ENCODE results near the gene INSM1. TPM values are rescaled to one million over a fixed set of nuclear protein-coding genes. Genes with fewer than 3 reads are reported as not detected.

Gene INSM1
- polyA plus RNA-seq, 1 experiment = not detected

DNA sequence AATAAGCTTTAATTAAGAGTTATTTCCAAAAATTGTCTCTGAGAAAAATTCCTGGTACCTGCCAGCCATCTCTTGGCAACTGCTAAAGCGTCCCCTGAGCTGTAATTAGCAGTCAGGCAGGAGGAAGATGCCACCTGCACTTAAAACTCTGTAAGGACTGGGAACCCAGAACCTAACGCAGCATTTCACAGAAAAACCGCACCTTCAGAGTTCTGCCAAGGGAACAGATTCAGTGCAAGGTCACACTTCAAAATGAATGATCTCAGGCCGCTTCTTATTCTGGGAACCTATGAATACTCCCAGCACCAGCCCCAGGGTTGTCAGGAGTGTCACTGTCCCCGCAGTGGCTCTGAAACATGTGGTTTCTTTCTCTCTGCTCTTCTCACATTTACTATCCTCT, 36.7 kb downstream of the INSM1 start:
- ChIA-PET CTCF (interaction anchor here (0.7 kb wide), 1 partner anchor 37 kb away, joined by 3 read pairs; no protein-coding TSS in a partner anchor), POLR2A (no interaction called here)
- no peak for DNase-seq (ENCODE audit: low read depth, low spot score)

DNA sequence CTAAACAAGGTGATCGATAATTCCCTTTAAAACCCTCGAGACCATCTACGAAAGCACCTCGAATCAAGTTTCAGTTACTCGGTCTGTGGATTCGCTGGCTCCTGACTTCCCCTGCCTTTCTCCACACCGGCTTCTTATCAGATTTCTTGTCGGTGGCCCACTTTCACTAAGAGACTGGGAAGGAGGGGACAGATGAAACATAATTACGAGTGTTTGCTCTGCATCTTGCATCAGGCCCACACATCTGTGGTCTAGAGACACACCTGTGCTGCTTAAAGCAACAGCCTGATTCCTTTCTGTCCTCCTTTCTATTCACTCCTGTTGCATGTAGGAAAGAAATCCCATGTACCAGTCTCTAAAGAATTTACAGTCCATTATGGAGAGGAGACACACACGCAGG, 37.7 kb downstream of the INSM1 start:
- CTCF ChIA-PET = no interaction called here
- no peak for DNase-seq (ENCODE audit: low read depth, low spot score)
- Histone ChIP-seq H3K4me3 (ENCODE audit: low read depth, low read length) (no peak overlapping the region), H3K9me3 (ENCODE audit: control insufficient read depth, insufficient read depth, low read length) (no peaks in the 10 kb centered on the region), H3K27ac (ENCODE audit: low read depth, low read length) (no peak overlapping the region), H3K27me3 (ENCODE audit: control insufficient read depth, insufficient read depth, low read length) (no peaks in the 10 kb centered on the region)
- TF ChIP-seq, protein P1, sequence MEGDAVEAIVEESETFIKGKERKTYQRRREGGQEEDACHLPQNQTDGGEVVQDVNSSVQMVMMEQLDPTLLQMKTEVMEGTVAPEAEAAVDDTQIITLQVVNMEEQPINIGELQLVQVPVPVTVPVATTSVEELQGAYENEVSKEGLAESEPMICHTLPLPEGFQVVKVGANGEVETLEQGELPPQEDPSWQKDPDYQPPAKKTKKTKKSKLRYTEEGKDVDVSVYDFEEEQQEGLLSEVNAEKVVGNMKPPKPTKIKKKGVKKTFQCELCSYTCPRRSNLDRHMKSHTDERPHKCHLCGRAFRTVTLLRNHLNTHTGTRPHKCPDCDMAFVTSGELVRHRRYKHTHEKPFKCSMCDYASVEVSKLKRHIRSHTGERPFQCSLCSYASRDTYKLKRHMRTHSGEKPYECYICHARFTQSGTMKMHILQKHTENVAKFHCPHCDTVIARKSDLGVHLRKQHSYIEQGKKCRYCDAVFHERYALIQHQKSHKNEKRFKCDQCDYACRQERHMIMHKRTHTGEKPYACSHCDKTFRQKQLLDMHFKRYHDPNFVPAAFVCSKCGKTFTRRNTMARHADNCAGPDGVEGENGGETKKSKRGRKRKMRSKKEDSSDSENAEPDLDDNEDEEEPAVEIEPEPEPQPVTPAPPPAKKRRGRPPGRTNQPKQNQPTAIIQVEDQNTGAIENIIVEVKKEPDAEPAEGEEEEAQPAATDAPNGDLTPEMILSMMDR (IDR thresholded peaks at IDR 0.05; ENCODE audit: low read depth, low read length) = no peak
- POLR2A ChIA-PET = no interaction called here

More for the DNA sequence above, 36.7 kb downstream of the INSM1 start:
- H3K9me3 ChIP-seq (ENCODE audit: control insufficient read depth, insufficient read depth, low read length) = no peaks in the 10 kb centered on the region
- TF ChIP-seq, protein P1 (IDR thresholded peaks at IDR 0.05; ENCODE audit: low read depth, low read length) = no peak
- H3K27ac ChIP-seq (ENCODE audit: low read depth, low read length) = no peak overlapping the region
- peaks cover 4% of the 10 kb centered on the region for H3K27me3 ChIP-seq (ENCODE audit: control insufficient read depth, insufficient read depth, low read length)
- H3K4me3 ChIP-seq (ENCODE audit: low read depth, low read length) = no peak overlapping the region

DNA sequence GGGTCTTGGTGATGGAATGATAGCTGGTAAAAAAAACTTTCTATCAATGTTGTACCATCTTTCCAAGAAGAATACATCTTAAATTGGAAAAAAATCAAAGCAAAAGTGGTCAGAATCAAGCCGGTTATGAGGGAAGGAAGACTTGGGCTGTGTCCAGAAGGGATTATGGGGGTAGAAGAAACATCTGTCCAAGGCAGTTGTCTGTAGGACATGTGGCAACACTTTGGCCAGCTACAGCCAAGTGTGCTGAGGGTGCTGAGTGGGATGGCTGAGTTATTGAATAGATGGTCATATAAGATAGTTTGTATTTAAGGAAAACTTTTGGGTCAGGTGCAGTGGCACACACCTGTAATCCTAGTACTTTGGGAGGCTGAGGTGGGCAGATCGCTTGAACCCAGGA, 38.4 kb downstream of the INSM1 start:
- no peaks in the 10 kb centered on the region for H3K9me3 ChIP-seq (ENCODE audit: control insufficient read depth, insufficient read depth, low read length)
- no peaks in the 10 kb centered on the region for H3K27me3 ChIP-seq (ENCODE audit: control insufficient read depth, insufficient read depth, low read length)
- TF ChIP-seq, protein P1 (IDR thresholded peaks at IDR 0.05; ENCODE audit: low read depth, low read length) = no peak
- ChIA-PET CTCF (interaction anchor here (1.9 kb wide), 1 partner anchor 11 kb away, joined by 5 read pairs; no protein-coding TSS in a partner anchor), POLR2A (no interaction called here)
- H3K27ac ChIP-seq (ENCODE audit: low read depth, low read length) = no peak overlapping the region
- DNase-seq (ENCODE audit: low read depth, low spot score) = no peak
- H3K4me3 ChIP-seq (ENCODE audit: low read depth, low read length) = no peak overlapping the region

DNA sequence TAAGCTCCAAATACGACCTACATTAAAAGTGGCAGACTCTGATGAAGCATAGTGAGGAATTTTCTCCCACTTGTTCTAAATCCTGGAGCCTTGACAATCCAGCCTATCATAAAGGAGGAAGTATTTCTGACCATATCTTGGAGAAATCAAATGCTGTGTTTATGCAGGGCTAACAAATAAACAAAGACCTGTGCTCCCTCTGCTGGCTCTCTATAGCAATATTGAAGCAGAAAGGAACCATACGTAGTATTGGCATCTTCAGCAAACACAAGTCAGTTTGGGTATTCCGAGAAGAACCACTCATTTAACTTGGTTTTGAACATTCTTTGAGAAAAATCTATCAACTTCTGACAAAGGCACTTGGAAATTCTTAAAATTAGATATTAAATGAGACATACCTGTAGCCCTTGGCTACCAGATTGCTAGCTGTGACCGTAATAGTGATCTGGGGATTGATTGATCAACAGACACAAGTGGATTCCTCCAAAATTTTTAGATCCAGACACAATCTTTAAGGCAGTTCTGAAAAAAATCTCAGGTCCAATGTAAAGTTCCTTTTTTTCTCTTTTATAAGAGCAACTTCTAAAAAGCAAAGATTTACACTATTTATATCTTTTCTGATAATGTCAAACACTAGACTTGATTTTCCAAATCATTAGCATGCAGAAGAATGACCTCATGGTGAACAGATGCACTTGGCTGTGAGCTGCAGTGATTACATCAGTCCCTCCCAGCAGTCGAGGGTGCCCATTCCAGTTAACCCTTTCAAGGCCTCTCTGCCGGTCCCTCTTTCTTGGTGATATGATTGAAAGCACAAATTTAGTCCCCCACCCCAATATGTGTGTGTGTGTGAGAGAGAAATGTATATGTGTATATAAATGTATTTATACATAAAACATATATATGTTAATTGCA, 40.2 kb downstream of the INSM1 start:
- Histone ChIP-seq H3K27ac (ENCODE audit: low read depth, low read length) (no peak overlapping the region), H3K4me3 (ENCODE audit: low read depth, low read length) (no peak overlapping the region), H3K27me3 (ENCODE audit: control insufficient read depth, insufficient read depth, low read length) (no peaks in the 10 kb centered on the region), H3K9me3 (ENCODE audit: control insufficient read depth, insufficient read depth, low read length) (no peaks in the 10 kb centered on the region)
- CTCF ChIA-PET = interaction anchor here (0.6 to 1.9 kb wide), 5 partner anchors 8 to 29 kb away, joined by 3 to 5 read pairs (median 3); no protein-coding TSS in a partner anchor
- TF ChIP-seq, protein P1 (IDR thresholded peaks at IDR 0.05; ENCODE audit: low read depth, low read length) = peak; percentile 46
- POLR2A ChIA-PET = no interaction called here
- no peak for DNase-seq (ENCODE audit: low read depth, low spot score)

DNA sequence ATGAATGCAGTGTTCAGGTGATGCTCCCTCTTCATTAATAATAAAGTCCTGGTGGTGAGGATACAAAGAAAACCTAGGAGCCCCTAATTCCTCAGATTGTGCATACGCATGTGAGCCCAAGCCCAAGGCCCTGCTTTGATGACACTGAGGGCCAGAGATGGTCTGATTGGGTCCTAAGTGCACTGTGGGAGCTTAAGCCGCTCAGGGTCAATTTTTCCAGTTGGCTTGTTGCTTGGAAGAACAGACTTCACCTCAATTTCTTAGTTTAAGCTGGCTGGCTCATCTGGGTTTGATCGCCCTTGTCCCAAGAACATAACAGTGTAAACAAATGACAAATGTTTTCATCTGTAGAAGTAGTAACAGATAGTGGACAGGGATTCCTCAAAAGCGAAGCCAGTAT, 41.4 kb downstream of the INSM1 start:
- TF ChIP-seq, protein P1 (IDR thresholded peaks at IDR 0.05; ENCODE audit: low read depth, low read length) = no peak
- POLR2A ChIA-PET = no interaction called here
- no peak for DNase-seq (ENCODE audit: low read depth, low spot score)
- H3K4me3 ChIP-seq (ENCODE audit: low read depth, low read length) = no peak overlapping the region
- CTCF ChIA-PET = interaction anchor here (0.5 to 1.4 kb wide), 2 partner anchors 32 to 185 kb away, joined by 4 to 5 read pairs; no protein-coding TSS in a partner anchor
- H3K27ac ChIP-seq (ENCODE audit: low read depth, low read length) = no peak overlapping the region
- H3K9me3 ChIP-seq (ENCODE audit: control insufficient read depth, insufficient read depth, low read length) = no peaks in the 10 kb centered on the region; the same call in 1 of the 2 replicates
- H3K27me3 ChIP-seq (ENCODE audit: control insufficient read depth, insufficient read depth, low read length) = no peaks in the 10 kb centered on the region
